HG03457 (cell line): ENCODE results near the gene CNR2.
"Not testable (repeated sequence)": the region's sequence is repeated elsewhere in the genome, so short reads cannot be mapped to it uniquely, and the experiment has no call there.

Experiments used
- ATAC-seq: cut with Tn5 transposase; IDR thresholded peaks from one replicate; pipeline ENCODE4 v1.9.1; 2021; ENCODE audit warnings: moderate number of reproducible peaks; ENCODE audit not compliant: unreplicated experiment

CNR2 gene

DNA sequence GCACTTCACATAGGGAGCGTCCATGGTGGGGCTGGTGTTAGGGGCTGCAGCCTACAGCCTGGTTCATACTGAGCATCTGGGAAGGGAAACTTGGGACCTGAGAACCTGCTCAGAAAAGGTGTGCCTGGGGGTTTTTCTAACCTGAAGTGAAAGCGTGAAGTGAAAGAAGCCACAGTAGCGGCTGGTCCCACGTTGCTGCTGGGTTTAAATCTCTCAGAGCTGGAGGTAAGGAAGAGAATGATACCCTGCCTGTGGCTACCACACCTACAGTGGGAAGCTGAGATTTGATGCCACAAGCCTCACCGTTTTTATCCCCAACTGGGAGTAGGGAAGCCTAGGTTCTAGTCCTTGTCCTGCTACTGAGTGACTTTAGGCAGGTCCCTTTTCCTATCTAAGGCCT, 24.1 kb downstream of the CNR2 start:
- no peak for ATAC-seq

DNA sequence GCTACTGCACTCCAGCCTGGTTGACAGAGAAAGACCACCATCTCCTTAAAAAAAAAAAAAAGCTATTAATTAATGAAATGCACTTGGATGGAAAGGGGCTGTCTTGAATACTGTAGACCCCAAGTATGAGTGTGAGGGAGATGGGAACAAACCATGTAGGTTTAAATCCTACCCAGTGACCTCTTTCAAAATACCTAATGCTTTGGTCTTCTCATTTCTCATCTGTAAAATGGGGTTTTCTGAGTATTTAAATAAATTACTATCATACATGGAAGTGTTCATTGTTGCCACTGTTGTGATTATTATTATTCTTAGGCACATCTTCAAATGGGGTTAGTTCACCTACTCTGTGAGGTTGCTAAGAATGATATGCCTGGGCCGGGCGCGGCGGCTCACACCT, 27.9 kb downstream of the CNR2 start:
- no peak for ATAC-seq

DNA sequence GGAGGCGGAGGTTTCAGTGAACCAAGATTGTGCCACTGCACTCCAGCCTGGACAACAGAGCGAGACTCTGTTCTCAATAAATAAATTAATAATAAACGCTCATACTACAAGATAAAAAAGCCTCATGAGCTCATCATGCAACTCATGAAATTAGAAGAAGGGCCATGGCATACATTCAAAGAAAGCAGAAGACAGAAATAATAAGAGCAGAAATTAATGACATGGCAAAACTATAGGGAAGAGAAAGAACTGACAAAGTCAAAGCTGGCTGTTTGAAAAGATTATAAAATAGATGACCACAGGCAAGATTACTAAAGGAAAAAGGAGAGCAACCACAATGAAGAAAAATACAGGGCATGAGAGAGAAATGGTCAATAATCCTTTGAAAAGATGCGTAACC, 30.4 kb downstream of the CNR2 start:
- no peak for ATAC-seq

DNA sequence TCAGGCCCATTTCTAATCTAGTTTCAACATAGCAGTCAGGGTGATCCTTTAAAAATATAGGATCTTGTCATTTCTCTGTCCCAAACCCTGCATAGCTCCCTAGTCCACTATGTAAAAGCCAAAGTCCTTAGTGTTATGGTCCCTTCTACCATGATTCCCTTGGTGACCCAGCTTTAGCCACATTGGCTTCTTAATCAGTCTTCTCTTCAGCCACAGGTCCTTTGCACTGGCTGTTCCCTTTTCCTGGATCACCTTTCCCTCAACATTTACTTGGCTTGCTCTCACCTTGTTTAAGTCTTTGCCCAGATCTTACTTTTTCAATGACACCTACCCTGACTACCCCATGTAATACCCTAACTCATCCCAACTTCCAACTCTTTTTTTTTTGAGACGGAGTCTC, 33.4 kb downstream of the CNR2 start:
- ATAC-seq = no peak

DNA sequence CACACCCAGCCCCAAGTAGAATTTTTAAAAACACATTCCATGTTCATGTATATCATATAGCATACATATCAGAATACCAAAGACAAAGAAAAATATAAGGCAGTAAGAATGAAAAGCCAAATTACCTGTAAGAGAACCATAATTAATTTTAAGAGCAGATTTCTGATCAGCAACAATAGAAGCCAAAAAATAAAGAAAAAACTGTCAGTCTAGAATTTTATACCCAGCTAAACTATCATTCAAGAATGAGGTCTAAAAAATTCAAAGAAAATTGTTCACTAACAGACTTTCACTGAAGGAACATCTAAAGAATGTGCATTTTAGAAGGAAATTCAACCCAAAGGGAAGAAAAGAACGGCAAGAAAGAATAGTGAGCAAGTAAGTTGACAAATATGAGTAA, 34.5 kb downstream of the CNR2 start:
- no peak for ATAC-seq

DNA sequence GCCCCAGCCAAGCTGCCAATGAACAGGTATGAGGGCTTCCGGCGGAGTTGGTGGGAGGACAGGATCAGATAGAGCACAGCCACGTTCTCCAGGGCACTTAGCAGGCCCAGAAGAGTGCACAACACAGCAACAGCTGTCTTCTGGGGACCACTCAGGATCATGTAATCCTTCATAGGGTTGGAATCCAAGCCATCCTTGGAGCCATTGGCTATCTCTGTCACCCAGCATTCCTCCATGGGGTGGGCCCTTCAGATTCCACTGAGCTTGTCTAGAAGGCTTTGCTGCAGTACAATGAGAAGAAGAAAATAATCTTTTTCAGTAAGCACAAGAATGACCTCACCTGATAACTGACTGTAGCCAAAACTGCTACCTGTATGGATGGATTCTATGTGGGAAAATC, 37.8 kb downstream of the CNR2 start:
- no peak for ATAC-seq

DNA sequence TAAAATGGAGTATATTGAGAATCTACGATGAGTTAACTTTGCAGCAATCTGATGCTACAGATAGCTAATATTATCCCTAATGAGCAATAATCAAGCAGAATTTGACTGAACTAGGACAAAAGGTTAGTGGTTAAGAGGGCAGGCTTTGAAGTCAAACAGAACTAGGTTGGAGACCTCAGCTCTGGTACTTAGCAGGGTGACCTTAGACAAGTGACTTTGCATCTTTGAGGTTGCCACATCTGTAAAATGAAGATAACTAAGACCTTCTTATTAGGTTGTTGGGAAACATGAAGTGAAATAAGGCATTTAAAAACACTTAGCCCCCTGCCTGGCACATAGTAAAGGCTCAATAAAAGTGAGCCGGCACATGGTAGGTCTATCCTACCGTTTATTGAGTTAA, 40.7 kb downstream of the CNR2 start:
- ATAC-seq = no peak

DNA sequence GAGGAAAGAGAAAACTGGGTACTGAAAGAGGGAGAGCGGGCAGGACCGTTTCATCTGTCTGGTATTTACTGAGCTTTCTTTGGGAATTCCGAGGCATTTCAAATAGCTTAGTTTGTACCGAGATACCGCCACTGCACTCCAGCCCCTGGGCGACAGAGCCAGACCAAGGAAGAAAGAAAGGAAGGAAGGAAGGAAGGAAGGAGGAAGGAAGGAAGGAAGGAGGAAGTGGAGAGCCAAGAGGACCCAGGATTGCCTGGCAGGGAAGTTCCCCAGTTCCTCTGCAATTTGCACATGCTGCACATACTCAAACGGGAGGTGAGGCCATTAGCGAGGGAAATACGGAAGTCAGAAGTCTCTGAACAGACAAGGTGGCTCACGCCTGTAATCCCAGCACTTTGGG, 44.1 kb downstream of the CNR2 start:
- no peak for ATAC-seq

DNA sequence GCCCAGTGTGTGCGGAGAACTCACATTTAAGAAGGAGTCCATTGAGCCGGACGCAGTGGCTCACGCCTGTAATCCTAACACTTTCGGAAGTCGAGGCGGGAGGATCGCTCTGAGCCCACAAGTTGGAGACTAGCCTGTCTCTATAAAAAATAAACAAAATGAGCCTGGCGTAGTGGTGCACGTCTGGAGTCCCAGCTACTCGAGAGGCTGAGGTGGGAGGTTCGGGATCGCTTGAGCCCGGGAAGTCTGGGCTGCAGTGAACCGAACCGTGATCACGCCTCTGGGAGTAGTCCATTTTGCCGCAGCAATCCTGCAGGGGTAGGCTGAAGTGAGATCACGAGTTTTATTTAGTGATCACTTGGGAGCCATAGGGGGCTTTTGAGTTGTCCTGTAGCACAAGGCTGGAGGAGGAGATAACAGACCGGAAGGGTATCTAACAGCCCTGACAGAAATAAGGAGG, 44.6 kb downstream of the CNR2 start:
- ATAC-seq = no peak

DNA sequence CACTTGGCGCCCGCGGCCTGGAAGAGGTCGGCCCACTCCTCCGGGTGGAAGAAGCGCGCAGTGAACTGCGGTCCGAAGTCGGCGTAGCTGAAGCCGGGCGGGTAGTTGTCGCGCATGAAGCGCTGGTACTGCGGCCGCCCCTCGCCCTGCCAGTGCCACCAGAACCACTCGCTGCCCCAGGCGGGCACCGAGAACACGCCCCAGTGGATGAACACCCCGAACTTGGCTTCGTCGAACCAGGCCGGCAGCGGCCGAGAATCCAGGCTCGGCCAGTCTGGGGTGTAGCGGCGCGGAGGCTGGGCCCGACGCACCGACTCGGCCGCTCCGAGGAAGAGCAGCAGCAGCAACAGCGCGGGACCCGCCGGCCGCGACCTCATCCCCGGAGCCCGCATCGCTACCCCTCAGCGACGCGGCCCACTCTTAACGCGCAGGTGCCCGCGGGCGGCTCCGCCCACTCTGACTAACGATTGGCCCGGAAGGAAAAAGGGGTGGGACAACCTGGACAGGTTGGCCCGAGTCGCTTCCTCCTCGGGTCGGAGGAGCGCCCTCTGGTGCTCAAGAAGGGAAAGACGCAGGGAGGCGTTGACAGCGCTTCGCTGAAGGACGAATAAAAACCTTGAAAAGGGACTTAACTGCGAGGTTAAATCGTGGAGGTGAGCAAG, 45.1 kb downstream of the CNR2 start, which contains the start of gene FUCA1:
FUCA1 (minus strand) TSS at position 396 of the 662 bp plus-strand sequence; CDS start at position 392, 4 bp downstream.
- peak; percentile 82 for ATAC-seq

DNA sequence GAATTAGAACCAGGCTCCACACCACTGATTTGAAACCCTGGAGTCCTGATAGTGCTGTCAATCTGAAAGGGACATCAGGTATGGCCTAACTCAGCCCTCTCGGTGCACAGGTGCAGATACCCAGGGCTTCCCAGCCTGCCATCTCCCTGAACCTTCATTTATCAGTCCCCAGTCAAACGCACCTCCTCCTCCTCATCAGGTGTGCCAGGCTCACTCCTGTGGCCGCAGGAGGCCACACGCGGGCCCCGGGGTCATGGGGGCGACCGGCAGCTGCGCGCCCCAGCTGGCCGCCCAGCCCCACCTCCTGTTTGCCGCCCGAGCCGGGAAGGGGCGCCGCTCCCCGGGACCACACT, 45.6 kb downstream of the CNR2 start:
- no peak for ATAC-seq

DNA sequence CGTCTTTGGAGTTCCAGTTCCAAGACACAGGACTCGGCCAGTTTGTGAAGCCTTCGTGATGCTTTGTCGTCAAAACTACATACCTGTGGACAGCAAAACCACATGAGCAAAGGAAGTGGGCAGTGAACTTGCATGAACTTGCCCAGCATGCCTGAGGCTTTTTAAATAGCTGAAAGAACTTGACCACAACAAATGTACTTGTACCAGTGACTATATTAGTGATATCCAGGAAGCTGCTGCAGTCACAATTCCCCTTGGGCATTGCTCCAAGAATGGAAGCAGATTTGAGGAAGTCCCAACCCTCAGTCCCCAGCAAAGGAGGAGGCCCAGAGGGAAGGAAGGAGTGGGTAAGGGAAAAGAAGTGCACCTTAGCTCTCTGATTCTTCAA, 47.6 kb downstream of the CNR2 start:
- ATAC-seq = no peak

DNA sequence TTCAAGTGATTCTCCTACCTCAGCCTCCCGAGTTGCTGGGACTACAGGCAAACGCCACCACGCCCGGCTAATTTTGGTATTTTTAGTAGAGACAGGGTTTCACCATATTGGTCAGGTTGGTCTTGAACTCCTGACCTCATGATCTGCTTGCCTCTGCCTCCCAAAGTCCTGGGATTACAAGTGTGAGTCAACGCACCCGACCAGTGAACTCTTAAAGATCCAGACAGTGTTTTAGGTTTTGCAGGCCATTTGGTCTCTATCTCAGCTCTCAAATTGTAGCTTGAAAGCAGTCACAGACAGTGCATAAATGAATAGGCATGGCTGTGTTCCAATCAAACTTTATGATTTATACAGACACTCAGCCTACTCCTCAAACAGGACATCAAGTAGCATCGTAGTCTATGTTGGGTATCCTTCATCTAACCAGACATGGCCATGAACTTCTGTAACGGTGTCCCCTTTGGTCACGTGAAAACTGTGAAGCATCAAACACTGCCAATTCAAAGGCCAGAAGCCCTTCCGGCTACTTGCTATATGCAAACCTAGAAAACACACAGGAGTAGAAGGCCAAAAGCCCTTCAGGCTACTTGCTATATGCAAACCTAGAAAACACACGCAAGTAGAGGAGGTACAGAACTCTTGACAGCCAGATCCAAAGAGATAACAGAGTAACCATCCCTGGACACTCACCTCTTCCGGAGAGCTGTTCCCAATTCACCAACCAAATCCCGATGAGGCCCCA, 48.2 kb downstream of the CNR2 start:
- no peak for ATAC-seq

DNA sequence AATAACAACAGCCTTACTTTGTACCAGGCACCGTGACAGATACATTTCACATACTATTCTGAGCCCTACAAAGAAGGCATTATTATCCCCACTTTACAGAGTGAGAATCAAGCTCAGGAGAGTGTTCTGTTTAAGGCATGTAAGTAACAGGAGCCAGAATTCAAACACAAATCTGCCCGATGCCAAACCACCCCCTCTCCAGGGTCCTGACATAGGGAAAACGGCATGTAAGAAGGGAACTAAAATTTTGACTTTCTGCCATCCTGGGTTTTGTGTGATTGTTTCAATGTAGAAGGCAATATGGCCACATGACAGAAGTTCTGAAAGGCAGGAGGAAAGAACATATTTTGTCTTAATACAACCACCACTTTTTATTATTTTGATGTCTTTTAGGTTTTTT, 50.5 kb downstream of the CNR2 start:
- no peak for ATAC-seq

DNA sequence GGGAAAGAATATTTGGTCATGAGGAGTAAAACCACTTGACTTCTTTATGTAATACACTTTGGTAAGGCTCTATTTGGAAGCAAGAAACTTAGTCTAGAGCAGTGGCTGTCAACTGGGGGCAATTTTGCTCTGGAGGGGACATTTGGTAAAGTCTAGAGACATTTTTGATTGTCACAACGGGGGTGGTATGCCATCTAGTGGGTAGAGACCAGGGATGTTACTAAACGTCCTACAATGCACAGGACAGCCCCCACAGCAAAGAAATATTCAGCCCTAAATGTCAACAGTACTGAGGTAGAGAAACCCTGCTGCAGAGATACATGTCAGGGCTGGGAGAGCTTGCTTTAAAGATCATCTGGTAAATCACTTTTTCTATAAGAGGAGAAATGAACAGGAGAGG, 58.6 kb downstream of the CNR2 start:
- ATAC-seq = no peak

DNA sequence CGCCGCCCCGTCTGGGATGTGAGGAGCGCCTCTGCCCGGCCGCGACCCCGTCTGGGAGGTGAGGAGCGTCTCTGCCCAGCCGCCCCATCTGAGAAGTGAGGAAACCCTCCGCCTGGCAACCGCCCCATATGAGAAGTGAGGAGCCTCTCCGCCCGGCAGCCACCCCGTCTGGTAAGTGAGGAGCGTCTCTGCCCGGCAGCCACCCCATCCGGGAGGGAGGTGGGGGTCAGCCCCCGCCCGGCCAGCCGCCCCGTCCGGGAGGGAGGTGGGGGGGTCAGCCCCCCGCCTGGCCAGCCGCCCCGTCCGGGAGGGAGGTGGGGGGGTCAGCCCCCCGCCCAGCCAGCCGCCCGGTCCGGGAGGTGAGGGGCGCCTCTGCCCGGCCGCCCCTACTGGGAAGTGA, 60.0 kb downstream of the CNR2 start:
- ATAC-seq = not testable (repeated sequence)

DNA sequence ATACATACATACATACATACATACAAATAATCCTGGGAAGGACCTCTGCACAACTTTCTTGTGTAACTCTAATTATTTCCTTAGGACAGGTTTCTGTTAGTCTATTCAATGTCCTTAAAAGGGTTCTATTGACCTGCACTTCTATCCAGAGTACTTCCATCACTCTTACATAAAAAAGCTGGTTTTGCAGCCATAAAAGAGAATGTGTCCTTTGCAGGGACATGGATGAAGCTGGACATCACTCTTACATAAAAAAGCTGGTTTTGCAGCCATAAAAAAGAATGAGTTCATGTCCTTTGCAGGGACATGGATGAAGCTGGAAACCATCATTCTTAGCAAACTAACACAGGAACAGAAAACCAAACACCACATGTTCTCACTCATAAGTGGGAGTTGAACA, 61.8 kb downstream of the CNR2 start:
- not testable (repeated sequence) for ATAC-seq

DNA sequence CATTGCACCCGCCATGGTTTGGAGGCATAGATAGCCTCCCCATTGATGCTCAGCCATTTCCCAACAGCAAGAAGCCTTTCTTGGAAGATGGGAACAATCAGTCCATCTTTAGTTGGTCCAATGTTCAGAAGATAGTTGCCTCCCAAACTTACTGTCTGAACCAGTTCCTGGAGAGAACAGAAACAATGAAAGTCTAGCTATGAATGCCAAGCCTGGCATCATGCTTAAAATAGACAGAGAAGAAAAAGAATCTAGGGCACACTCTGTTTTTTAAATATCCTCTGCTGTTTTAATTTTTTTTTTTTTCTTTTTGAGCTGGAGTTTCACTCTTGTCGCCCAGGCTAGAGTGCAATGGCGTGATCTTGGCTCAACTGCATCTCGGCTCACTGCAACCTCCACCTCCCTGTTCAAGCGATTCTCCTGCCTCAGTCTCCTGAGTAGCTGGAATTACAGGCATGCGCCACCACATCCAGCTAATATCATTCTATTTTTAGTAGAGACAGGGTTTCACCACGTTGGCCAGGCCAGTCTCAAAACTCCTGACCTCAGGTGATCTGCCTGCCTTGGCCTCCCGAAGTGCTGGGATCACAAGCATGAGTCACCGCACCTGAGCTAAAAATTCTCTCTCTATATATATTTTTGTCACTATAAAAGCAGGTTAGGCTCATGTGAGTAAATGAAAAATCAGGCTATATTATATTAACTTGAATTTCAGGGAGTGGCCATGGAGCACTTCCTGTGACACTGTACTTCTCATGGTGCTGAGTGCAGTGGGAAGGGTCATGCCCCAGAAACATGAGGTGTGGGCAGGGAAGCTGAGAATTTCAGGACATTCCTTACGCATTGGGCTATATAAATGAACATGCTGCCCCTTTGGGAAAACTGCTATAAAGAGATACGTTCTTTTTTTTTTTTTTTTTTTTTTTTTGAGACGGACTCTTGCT, 64.2 kb downstream of the CNR2 start:
- ATAC-seq = no peak

DNA sequence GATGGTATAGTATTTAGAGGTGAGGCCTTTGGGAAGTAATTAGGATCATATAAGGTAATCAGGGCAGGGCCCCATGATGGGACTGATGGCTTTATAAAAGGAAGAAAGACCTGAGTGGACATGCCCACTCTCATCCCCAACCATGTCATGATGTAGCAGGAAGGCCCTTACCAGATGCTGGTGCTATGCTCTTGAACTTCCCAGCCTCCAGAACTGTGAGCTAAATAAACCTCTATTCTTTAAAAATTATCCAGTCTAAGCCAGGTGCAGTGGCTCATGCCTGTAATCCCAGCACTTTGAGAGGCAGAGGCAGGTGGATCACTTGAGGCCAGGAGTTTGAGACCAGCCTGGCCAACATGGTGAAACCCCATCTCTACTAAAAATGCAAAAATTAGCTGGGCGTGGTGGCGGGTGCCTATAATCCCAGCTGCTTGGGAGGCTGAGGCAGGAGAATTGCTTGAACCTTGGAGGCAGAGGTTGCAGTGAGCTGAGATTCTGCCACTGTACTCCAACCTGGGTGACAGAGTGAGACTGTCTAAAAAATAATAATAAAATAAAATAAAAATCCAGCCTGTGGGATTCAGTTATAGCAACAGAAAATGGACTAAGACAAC, 65.6 kb downstream of the CNR2 start:
- ATAC-seq = not testable (repeated sequence)

DNA sequence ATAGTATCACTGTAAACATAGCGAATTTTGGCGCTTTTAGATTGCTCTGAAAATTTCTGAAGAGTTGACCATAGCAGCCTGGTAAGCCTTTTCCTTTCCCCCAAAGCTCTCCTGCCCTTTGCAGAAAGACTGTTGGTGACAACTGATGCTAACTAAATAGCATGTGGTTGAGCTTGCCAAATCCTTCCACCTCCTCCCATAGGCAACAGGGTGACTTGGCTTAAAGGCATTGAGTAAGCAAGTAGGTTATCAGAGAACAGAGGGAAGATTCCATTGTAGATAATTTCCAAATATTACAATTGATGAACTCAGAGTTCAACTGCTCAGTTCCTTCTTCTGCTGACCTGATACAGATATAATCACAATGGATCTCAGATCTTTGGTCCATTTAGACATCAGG, 68.0 kb downstream of the CNR2 start:
- ATAC-seq = no peak

DNA sequence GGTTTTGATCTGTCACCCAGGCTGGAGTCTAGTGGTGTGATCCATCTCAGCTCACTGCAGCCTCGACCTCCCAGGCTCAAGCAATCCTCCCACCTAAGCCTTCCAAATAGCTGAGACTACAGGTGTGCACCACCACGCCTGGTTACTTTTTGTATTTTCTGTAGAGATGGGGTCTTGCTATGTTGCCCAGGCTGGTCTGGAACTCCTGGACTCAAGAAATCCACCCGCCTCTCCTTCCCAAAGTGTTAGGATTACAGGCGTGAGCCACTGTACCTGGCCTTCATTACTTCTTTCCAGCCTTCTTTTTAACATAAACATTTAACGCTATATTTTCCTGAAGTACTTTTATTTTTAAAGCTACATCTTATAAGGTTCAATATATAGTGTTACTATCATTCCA, 69.5 kb downstream of the CNR2 start:
- no peak for ATAC-seq
